GM19372 (cell line): Measurements from ENCODE around the gene SLC41A3.
"Not testable (repeated sequence)": the region's sequence is repeated elsewhere in the genome, so short reads cannot be mapped to it uniquely, and the experiment has no call there.

ENCODE experiments used
- ATAC-seq: cut with Tn5 transposase; IDR thresholded peaks from one replicate; pipeline ENCODE4 v1.9.1; 2021; ENCODE audit warnings: mild to moderate bottlenecking, low read depth, moderate library complexity; ENCODE audit not compliant: unreplicated experiment

The SLC41A3 gene

DNA sequence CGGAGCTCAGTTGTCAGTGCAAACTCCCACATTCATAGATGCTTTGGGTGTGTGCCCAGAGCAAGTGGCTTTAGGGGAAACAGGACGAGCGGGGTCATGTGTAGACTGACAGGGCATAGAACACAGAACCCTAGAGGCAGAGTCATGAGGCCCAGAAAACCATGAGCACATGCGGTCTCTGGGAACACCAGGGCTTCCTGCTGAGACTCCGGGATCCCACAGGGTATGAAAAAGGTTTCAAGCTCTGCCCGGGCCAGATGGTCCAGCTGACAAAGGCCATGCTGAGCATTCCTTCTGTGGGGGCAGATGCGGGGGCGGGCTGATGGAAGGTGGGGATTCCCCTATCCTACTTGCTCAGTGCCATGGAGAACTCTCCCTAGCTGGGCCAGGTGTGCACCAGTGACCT lies 70.2 kb downstream of the SLC41A3 start:
- ATAC-seq, result no peak

DNA sequence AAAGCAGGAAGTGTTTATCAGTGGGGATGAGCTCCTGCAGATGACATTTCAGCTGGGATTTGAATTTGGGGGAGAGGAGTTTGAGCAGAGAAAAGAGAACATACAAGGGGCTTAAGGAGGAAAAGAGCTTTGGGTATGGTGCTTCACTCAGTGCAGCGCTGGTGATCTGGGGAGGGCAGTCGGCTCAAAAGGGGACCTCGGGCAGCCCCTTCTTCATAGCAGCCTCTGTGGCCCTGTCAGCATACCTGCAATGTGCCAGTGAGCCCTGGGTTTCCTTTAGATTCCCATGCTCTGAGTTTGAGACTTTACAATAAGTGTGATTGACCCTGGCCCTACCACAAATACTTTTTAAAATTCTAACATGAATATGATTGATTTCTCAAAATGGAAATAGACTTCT lies 74.7 kb downstream of the SLC41A3 start:
- no peak for ATAC-seq

DNA sequence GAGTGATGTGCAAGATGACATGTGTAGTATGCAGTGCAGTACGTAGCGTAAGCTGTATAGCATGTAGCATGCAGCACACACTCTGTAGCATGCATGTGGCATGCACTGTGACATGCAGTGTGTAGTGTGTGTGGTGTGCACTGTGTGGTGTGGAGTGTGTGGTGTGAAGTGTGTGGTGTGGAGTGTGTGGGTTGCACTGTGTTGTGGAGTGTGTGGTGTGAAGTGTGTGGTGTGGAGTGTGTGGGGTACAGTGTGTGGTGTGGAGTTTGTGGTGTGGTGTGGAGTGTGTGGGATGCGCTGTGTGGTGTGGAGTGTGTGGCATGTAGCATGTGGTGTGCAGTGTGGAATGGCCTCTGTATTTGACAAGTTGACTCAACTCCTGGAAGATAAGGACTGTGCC lies 75.7 kb downstream of the SLC41A3 start:
- ATAC-seq, result no peak

DNA sequence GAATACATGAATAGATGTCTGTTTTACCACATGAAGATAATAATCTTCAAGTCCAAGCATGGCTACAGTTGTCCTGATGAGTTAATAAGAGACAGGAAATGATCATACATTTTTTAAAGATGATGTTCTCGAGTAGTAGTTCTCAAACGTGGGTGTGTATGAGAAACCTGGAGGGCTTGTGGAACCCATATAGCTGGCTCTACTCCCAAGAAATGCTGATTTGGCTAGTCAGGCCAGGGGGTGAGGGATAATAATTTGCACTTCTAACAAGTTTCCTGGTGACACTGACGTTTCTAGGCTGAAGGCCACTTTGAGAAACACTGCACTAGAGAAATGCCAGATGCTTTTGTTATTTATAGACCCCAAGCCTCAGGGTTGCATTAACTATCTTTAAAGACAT lies 78.0 kb downstream of the SLC41A3 start:
- ATAC-seq, result no peak

DNA sequence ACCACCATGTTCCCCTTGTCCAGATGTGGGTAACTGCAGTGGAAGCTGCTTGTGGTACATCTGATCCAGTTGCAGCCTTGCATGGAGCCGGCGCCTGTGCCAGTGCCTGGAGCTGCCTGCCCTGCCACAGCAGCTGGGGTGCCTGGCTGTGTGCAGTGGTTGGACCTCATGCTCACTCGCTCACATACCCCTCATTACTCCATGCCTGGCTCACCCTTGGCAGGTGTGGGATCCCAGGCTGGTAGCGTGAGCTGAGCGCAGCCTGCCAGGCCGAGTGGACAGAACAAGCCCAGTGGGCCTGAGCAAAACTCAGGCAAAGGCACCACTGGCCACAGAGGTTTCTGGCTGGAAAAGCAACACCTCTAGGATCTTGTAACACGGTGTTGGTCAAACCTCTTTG lies 79.2 kb downstream of the SLC41A3 start:
- ATAC-seq, result no peak

DNA sequence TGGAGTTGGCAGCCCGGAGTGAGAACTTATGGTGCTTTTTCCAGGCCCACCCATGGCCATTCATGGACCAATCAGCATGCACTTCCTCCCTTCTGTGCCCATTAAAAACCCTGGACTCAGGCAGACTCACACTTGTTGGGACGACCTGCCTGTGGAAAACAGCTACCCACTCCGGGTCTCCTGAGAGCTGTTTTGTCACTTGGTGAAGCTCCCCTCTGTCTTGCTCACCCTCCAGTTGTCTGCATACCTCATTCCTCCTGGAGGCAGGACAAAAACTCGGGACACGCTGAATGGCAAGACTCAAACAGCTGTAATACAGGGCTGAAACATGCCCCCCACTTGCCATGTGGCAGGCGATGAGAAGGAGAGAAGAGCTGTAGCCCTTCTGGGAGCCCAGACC lies 79.7 kb downstream of the SLC41A3 start:
- ATAC-seq, result no peak

DNA sequence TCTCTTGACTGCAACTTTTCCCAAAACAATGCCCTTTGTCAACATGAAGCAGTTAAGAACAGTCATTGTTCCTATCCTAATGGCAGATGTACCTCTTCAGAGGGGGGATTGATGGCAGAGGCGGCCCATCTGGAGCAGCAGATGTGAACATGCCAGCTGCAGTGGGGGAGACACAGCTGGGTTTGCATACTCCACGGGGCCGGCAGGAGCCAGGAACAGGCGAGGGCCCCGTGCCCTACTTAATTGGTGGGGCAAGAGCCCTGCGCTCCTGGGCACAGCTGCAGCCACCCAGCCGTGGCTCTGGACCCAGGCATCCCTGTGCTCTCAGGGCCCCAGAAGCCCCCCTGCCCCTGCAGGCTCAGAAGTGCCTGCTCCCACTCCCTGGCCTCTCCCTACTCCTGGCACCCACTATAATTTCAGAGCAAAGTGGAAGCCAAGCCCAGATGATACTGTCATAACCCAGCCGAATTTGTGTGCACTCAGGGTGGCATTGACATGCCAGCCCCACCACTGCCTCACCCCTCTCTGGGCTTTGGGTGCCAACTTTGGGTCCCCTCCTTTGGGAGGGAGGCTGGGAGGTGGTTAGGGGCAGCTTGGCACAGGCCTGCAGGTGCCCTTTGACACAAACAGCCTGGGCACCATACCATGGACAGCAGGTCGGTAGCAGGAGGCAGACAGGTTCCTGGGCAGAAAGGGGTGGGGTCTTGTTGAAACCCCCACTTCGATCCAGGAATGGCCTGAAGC lies 80.3 kb downstream of the SLC41A3 start:
- ATAC-seq, result no peak

DNA sequence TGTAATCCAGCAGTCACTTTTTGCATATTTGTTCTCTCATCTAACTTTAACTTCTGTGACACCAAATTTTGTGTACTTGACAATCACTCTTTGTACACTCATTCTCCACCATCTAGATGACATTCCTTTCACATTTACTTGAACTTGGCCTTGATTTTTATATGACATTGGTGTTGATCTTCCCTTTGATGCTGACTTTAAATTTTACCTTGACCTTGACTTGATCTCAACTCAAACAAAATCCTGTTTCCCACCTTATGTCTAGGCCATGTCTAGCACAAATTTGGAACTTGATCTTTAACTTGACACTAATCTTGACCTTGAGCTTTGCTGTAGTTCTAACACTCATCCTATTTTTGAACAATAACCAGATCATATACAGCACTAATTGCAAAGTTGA lies 81.7 kb downstream of the SLC41A3 start:
- ATAC-seq, result no peak

DNA sequence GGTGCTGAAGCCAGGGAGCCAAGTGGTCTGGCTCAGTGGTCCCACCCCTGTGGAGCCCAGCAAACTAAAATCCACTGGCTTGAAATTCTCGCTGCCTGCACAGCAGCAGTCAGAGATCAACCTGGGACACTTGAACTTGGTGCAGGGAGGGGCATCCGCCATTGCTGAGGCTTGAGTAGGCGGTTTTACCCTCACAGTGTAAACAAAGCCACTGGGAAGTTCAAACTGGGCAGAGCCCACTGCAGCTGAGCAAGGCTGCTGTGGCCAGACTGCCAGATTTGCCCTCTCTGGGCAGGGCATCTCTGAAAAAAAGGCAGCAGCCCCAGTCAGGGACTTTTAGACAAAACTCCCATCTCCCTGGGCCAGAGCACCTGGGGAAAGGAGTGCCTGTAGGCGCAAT lies 87.2 kb downstream of the SLC41A3 start:
- ATAC-seq, result not testable (repeated sequence)

DNA sequence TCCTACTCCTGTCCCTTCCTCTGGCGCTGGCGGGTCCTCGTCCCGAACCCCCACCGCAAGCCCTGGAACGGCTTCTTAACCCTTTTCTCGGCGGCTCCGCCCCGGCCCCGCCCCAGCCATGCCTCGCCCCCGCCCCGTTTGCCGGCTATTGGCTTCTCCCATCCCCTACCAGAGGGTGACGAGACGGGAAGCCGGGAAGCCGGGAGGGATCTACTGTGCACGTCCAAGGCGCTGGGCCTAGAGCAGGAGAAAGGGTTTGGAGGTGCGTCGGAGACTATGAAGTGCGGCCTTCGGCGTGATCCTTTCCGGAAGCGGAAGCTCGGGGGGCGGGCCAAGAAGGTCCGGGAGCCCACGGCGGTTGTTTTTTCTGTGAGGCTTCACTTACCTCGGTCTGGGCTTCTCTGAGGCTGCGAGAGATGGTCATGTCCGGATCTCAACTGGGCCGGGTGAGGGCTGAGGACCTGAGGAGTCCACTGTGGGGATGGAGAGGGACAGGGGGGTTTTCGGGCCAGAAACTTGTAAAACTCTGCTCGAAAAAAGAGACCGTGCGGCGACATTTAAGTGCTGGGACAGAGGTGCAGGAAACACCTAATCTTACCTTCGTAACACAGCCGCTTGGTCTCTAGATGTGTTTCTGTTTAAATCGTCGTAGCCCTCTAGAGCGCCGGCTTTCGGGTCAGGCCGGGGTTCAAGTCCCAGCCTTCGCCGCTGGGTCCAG lies 93.5 kb downstream of the SLC41A3 start:
- peak; percentile 83 for ATAC-seq

DNA sequence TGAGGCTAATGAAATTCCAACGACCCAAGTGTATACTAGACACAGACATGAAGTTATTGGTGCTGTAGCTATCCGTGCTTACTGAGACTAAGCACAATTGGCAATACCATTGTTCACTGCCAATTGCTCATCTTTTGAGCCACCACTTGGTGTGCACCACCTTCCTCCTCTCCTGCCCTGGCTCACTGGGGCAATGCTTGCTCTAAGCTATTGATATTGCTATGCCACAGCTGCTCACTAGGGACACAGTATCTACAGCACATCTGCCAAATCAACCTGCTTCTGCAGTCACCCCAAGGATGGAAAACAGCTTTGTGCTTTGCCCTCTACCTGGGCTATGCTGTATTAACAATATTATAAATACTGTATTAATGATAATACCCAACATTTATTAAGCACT lies 99.0 kb downstream of the SLC41A3 start:
- ATAC-seq, result not testable (repeated sequence)

DNA sequence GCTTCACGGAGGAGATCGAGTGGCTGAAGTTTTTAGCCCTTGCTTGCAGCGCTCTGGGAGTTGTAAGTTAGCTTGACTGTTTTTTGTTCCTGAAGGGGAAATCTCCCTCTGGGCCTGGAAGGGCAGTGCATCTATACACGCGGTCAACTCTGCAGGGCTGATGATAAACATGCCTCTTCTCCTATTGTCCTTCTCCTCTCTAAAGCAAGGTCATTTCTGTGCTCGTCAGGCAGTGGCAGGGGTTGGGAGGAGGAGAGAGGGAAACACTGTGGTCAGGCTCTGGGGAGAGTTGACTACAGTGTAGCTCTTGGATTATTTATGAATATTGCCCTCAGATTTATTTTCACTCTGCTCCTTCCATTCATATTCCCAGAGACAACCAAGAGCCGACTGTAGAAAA lies 106.8 kb downstream of the SLC41A3 start:
- ATAC-seq, result not testable (repeated sequence)

DNA sequence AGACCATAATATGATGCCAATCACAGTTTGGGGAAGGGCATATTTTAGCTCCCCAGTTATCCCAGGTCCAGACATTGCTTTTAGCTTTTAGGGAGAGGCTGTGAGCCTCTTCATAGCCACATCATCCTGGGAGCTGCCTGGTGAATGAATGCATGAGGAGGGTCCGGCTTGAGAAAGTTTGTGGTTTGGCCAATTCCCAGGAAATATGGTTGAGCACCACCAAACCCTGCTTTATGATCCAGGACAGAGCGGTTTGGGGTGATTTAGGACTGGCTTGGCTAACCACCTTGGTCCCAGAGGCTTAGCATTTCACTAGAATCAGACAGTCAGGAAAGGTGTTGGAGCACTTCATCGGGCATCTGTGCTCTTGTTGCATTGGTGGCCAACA lies 107.9 kb downstream of the SLC41A3 start:
- not testable (repeated sequence) for ATAC-seq

DNA sequence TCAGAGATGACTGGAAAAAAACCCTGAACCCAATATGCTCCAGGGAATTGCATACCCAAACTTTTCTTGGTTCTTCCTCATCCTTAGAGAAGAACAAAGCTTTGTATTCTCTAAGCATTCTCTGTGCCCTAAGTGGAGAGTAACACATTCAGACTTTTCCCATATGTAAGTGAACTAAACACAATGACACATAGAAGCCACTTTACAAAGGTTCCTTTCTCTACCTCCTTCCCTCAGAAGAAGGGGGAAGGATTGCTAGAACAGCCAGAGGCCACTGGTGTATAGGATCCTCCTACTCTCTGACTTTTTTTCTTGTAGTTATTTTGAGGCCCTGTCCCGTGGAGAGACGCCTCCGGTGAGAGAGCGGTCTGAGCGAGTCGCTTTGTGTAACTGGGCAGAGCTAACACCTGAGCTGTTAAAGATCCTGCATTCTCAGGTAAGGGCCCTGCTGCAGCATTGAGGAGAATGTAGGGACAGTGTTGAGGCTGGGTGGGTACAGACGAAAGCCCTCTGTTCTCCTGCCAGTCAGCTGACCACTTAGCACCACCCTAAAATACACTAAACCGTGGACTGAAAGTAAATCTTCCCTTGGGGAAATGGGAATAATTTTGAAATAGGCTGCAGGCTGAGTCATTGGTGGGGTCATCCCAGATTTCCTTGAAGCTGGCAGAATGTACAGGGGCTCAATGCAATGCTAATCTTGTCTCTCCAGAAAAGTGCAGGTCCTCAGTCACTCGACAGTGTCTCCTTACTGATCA lies 108.5 kb downstream of the SLC41A3 start:
- ATAC-seq, result not testable (repeated sequence)

DNA sequence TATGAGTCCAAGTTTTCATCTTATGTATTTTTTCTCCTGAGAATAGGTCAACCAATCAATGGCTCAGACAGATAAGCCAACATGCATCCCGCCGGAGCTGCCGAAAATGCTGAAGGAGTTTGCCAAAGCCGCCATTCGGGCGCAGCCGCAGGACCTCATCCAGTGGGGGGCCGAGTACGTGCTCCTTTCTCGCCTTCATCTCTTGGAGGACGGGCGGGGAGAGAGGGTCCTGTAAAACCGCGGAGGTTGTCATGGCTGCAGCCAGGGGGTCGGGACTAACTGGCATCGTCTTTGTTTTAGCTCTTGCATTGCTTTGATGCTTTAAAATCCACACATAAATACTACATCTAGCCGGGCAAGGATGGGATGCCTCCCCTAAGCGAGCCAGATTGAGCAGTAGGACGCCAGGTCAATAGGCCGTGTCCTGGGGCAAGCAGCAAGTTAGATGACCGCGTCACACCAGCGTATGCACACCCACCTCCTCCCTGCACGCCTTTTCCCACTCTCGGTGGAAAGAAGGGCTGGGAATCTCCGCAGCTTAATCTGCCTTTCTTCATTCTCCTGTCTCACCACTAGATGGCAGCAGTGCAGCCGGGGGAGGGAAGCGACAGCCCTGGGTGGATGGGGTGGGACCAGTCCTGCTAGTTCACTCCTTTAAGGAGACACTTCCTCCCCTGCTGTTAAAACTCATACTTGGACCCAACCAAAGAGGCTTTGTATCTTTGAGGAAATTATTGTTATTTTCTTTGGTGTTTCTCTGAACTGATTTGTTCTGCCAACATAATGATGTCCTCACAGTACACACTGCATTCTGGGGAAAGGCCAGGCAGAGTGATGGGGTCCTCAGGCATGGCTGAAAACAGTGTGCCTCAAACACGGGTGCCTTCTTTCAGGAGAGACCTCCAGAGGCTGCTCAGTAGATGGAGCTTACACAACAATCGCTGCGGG lies 111.7 kb downstream of the SLC41A3 start:
- peak; percentile 59 for ATAC-seq

DNA sequence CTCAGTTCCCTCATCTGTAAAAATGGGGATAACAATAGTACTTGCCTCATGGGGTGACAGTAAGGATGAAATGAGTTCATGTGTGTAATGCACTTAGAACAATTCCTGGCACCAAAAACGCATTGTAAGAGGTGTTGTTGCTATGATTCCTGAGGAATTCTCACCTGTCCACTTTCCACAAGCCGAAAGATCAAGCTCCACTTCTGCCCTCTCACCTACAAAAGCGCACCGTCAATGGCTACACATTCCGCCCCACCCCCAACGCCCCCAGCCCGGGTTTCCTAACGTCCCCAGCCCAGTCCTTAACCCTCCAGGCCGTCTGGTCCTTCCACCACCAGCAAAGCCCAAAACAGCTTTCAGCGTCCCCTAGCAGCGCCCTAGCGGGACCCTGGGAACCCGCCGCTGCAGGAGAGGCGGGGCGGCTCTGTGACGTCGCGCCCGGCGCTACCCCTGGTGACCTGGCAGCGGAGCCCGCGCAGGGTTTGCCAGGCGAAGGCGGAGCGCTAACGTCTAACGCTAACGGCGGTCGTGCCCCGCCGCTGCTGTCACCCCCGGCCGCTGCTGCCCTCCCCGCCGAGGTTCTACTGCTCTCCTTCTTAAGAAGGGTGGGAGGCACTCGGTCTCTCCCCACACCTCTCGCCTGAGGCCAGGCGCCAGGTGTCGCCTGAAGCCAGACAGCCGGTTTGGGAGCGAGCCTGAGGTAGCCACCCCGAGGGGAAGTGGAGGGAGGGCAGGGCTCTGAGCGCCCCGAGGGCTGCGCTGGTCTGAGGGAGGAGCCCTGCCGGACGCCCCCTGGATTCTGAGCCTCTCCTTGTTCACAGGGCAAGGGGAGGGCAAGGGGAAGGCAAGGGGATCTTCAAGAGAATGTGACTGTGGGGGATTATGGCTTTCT lies 115.0 kb downstream of the SLC41A3 start, which contains the start of gene ROPN1B:
Gene ROPN1B (plus strand): TSS at position 478 of the 892 bp plus-strand sequence. CDS start 2,877 bp downstream, outside the sequence.
- ATAC-seq, result not testable (repeated sequence)

DNA sequence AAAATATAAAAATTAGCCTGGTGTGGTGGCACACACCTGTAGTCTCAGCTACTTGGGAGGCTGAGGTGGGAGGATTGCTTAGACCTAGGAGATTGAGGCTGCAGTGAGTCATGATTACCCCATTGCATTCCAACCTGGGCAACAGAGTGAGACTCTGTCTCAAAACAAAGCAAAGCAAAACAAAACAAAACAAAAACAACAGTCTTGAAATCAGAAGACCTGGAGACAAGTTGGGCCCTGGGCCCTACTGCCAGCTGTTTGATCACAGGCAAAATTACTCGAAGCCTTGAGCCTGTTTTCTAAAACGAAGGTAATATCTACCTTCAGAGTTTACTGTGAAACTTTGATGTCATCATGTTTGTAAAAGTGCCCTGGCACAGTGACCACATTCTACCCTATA lies 115.8 kb downstream of the SLC41A3 start:
- ATAC-seq, result not testable (repeated sequence)

DNA sequence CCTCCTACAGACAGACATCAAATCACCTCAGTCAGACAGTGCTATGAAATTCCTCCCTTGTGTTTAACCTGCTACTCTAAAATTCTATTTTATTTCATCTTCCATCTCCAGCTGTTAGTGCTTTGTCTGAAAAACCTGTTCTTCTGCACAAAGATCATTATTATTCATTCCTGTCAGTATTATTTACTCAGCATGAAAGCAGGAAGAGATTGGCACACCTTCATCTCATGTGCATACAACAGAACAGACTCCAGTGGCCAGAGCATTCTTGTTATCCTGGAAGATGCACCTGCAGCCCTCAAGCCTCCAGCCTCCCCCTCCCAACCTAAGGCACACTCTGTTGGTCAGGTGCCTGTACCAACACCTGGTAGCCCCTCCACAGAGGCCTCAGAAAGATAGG lies 116.8 kb downstream of the SLC41A3 start:
- no peak for ATAC-seq

DNA sequence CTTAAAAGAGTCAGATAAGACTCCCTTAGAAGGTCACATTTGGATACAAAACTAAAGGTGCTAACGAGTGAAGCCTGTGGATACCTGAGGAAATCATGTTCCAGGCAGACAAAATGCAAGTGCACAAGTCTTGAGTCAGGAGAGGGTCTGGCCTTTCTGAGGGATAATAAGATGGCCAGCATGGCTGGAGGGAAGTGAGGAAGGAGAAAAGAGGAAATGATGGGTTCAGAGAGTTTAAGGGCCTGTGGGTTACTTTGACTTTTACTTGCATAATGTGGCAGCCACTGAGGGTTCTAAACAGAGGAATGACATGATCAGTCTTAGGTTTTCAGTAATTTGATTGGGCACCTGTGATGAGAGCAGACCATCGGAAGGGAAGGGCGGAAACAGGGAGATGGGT lies 118.4 kb downstream of the SLC41A3 start:
- no peak for ATAC-seq
